A549 (cell line): ENCODE results near the gene GOLGA7B. TPM values are rescaled to one million over a fixed set of nuclear protein-coding genes. Genes with fewer than 3 reads are reported as not detected.

Experiments used
- ATAC-seq, 2 experiments: fragments of 200-7000 bp in 1 of 2; fragments of >200 bp in 1 of 2; cut with Nextera tagmentation in 1 of 2; cut with Tn5 transposase in 1 of 2; 3 replicates each; pipeline versions ENCODE4 v1.8.0 to v1.9.1; 2018 to 2020; ENCODE audit warnings: mild to moderate bottlenecking in 1 of 2, moderate library complexity in 1 of 2
- CTCF ChIA-PET: fragments of 300-600 bp; sonication (Branson Sonifier 250); formaldehyde crosslinking; extraction: SDS; loops from one replicate; lab custom pipeline; 2021; ENCODE audit warnings: antibody characterized with exemption, inconsistent platforms; lab: Yijun Ruan, JAX
- POLR2A ChIA-PET: fragments of 350-600 bp; formaldehyde crosslinking; extraction: SDS; loops from one replicate; lab custom pipeline; 2021; ENCODE audit warnings: antibody characterized with exemption, inconsistent platforms; lab: Yijun Ruan, JAX
- DNase-seq, 2 experiments: peaks; one replicate each; pipeline versions ENCODE4 v3.0.0 to v3.0.0-alpha.2; 2011 to 2016; ENCODE audit warnings: low read depth in 1 of 2, low spot score in 1 of 2
- FAIRE-seq: peaks from 2 replicates; lab custom pipeline; 2011; peaks lifted over from hg19 to GRCh38; lab: Jason Lieb, UNC
- H3K27ac ChIP-seq, 2 experiments: fragments of >200 bp; sonication (Bioruptor Twin); formaldehyde crosslinking; 3 replicates each; pipeline ENCODE4 v1.5.1; 2016 to 2017
- H3K4me1 ChIP-seq: fragments of >200 bp; sonication (Bioruptor Twin); formaldehyde crosslinking; 3 replicates; pipeline ENCODE4 v1.6.1; 2016
- H3K4me2 ChIP-seq: fragments of >200 bp; sonication (Bioruptor Twin); formaldehyde crosslinking; 3 replicates; pipeline ENCODE4 v1.6.1; 2016
- H3K4me3 ChIP-seq: fragments of >200 bp; sonication (Bioruptor Twin); formaldehyde crosslinking; 3 replicates; pipeline ENCODE4 v1.5.1; 2016
- H3K9me3 ChIP-seq: fragments of >200 bp; sonication (Bioruptor Twin); formaldehyde crosslinking; 3 replicates; pipeline ENCODE4 v1.6.1; 2016
- CHD2 ChIP-seq: fragments of 150-350 bp; IDR thresholded peaks from 2 replicates; pipeline ENCODE4 v1.6.1; 2014; ENCODE audit warnings: low read length; ENCODE audit not compliant: partially characterized antibody
- CTCF ChIP-seq: fragments of >200 bp; sonication (Bioruptor Twin); formaldehyde crosslinking; IDR thresholded peaks from 3 replicates; pipeline ENCODE4 v1.5.1; 2016
- ELK1 ChIP-seq: fragments of 150-350 bp; IDR thresholded peaks from 2 replicates; pipeline ENCODE4 v1.6.1; 2014; ENCODE audit warnings: low read depth, mild to moderate bottlenecking, low read length
- FOSL2 ChIP-seq, 2 experiments: fragments of 450-650 bp in 1 of 2; fragments of >200 bp in 1 of 2; sonication (Bioruptor Twin) in 1 of 2; formaldehyde crosslinking; IDR thresholded peaks; 2 replicates each; pipeline versions ENCODE4 v1.5.0 to v1.6.1; 2016 to 2020; ENCODE audit warnings: mild to moderate bottlenecking in 1 of 2, moderate library complexity in 1 of 2
- GATA3 ChIP-seq: IDR thresholded peaks from 2 replicates; pipeline ENCODE4 v1.6.1; 2012; ENCODE audit warnings: borderline replicate concordance
- HDAC2 ChIP-seq: fragments of 200-600 bp; sonication (generic); IDR thresholded peaks from 2 replicates; pipeline ENCODE4 v1.6.1; 2016
- HOXB13 ChIP-seq: fragments of 250-450 bp; sonication (Bioruptor Pico); IDR thresholded peaks from 2 replicates; pipeline ENCODE4 v1.5.0; 2020; ENCODE audit warnings: low read depth, mild to moderate bottlenecking, moderate library complexity
- HOXB5 ChIP-seq: fragments of 250-450 bp; sonication (Bioruptor Pico); IDR thresholded peaks from 2 replicates; pipeline ENCODE4 v1.5.0; 2020; ENCODE audit warnings: mild to moderate bottlenecking, moderate library complexity
- JUN ChIP-seq, 2 experiments: fragments of >200 bp; sonication (Bioruptor Twin); formaldehyde crosslinking; IDR thresholded peaks; 2 replicates in 1 of 2; 3 replicates in 1 of 2; pipeline ENCODE4 v1.6.1; 2016 to 2017
- MAZ ChIP-seq: fragments of 150-350 bp; IDR thresholded peaks from 2 replicates; pipeline ENCODE4 v1.6.1; 2014; ENCODE audit warnings: antibody characterized with exemption, low read depth, low read length, borderline replicate concordance
- NFE2L2 ChIP-seq: fragments of 150-350 bp; conservative IDR thresholded peaks from 2 replicates; pipeline ENCODE4 v1.6.1; 2014; ENCODE audit warnings: low read length
- NR3C1 ChIP-seq: fragments of >200 bp; sonication (Bioruptor Twin); formaldehyde crosslinking; IDR thresholded peaks from 3 replicates; pipeline ENCODE4 v1.6.1; 2017
- PHF8 ChIP-seq: fragments of 200-600 bp; sonication (generic); IDR thresholded peaks from 2 replicates; pipeline ENCODE4 v1.6.1; 2016; ENCODE audit warnings: low read depth, mild to moderate bottlenecking, antibody characterized with exemption, moderate library complexity, borderline replicate concordance
- POLR2A ChIP-seq: IDR thresholded peaks from 2 replicates; pipeline ENCODE4 v1.6.1; 2012; ENCODE audit warnings: mild to moderate bottlenecking, low read length
- POLR2AphosphoS2 ChIP-seq: conservative IDR thresholded peaks from 2 replicates; pipeline ENCODE4 v1.6.1; 2012; ENCODE audit warnings: low read length, improper control_type of control experiment, inconsistent platforms
- RAD21 ChIP-seq, 2 experiments: fragments of >200 bp in 1 of 2; sonication (Bioruptor Twin) in 1 of 2; formaldehyde crosslinking in 1 of 2; IDR thresholded peaks in 1 of 2; conservative IDR thresholded peaks in 1 of 2; 2 replicates in 1 of 2; 3 replicates in 1 of 2; pipeline ENCODE4 v1.6.1; 2012 to 2018; ENCODE audit warnings: inconsistent platforms in 1 of 2
- RARB ChIP-seq: fragments of 250-450 bp; sonication (Bioruptor Pico); IDR thresholded peaks from 2 replicates; pipeline ENCODE4 v1.8.0; 2021; ENCODE audit warnings: mild to moderate bottlenecking, moderate library complexity
- RFX5 ChIP-seq: fragments of 450-650 bp; IDR thresholded peaks from 2 replicates; pipeline ENCODE4 v1.7.1; 2014; ENCODE audit warnings: antibody characterized with exemption, mild to moderate bottlenecking, moderate library complexity
- RNF2 ChIP-seq: fragments of 200-600 bp; sonication (generic); IDR thresholded peaks from 2 replicates; pipeline ENCODE4 v1.6.1; 2016; ENCODE audit warnings: low read depth, mild to moderate bottlenecking, antibody characterized with exemption, moderate library complexity, borderline replicate concordance
- TFCP2L1 ChIP-seq: fragments of 250-450 bp; sonication (Bioruptor Pico); IDR thresholded peaks from 2 replicates; pipeline ENCODE4 v1.5.0; 2021; ENCODE audit warnings: mild to moderate bottlenecking
- ZFP36 ChIP-seq: fragments of 450-650 bp; IDR thresholded peaks from 2 replicates; pipeline ENCODE4 v1.6.1; 2014; ENCODE audit warnings: borderline replicate concordance; ENCODE audit not compliant: partially characterized antibody
- ZNF302 ChIP-seq: fragments of 250-450 bp; sonication (Bioruptor Pico); IDR thresholded peaks from 2 replicates; pipeline ENCODE4 v1.9.0; 2021; ENCODE audit warnings: inconsistent platforms, mild to moderate bottlenecking, moderate library complexity
- ZSCAN20 ChIP-seq: fragments of 250-450 bp; sonication (Bioruptor Pico); IDR thresholded peaks from 2 replicates; pipeline ENCODE4 v1.8.0; 2022; ENCODE audit warnings: mild to moderate bottlenecking, moderate library complexity
- WGBS: methylation state at CpG from one replicate; pipeline ENCODE4 v1.1.6; 2017; ENCODE audit errors: missing lambda C conversion rate; 5-methylcytosine and 5-hydroxymethylcytosine counted together
- polyA plus RNA-seq, 4 experiments: library from polyadenylated mRNA; depleted of rRNA in 3 of 4; stranded (reverse); fragments of >200 nt; fragmentation: RNase III in 1 of 4; extraction: RNeasy Plus Mini Kit Qiagen cat#74134 plus additional on column Dnase treatment in 1 of 4; gene quantifications; 2 replicates in 3 of 4; 3 replicates in 1 of 4; pipeline ENCODE4 v1.2.3, GENCODE V29; 2011 to 2017
- TF ChIP-seq, protein P1 (sequence below): fragments of >200 bp; sonication (Bioruptor Twin); formaldehyde crosslinking; IDR thresholded peaks from 2 replicates; pipeline ENCODE4 v1.6.1; 2016

GOLGA7B gene
- polyA plus RNA-seq, 2 of the 4 experiments (the other 2 are of a cell fraction): 0.62 to 1.5 TPM

- POLR2A ChIA-PET: interaction anchor here (1.2 to 2.0 kb wide), 2 partner anchors 10 to 28 kb away, joined by 3 to 6 read pairs; no protein-coding TSS in a partner anchor
- no peak overlapping the region for H3K4me3 ChIP-seq
- H3K4me1 ChIP-seq: peaks cover 12% of the 10 kb centered on the region
- H3K4me2 ChIP-seq: no peak overlapping the region
- CTCF ChIA-PET: interaction anchor here (0.7 to 21.3 kb wide), 13 partner anchors 11 to 170 kb away, joined by 3 to 649 read pairs (median 32); partner anchors contain the start of genes GOLGA7B, SFRP5 and ZFYVE27
- no peak overlapping the region for H3K27ac ChIP-seq
- FAIRE-seq (no peak), DNase-seq (no peak), ATAC-seq (no peak)
- TF ChIP-seq HOXB13 (CRISPR knock-in tag) (no peak), ZNF302 (CRISPR knock-in tag) (no peak), RFX5 (no peak), RNF2 (no peak), ZSCAN20 (CRISPR knock-in tag) (no peak), HOXB5 (CRISPR knock-in tag) (no peak), RAD21 (conservative IDR thresholded peaks at IDR 0.05 in 1 of 2, IDR thresholded peaks at IDR 0.05 in 1 of 2) (no peak), HDAC2 (no peak), GATA3 (no peak), POLR2A (no peak), ELK1 (no peak), RARB (no peak)
- TF ChIP-seq, protein P1, sequence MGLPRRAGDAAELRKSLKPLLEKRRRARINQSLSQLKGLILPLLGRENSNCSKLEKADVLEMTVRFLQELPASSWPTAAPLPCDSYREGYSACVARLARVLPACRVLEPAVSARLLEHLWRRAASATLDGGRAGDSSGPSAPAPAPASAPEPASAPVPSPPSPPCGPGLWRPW: no peak
- WGBS: 88% methylated on average over 8 of the region's 8 CpGs
- H3K9me3 ChIP-seq: no peaks in the 10 kb centered on the region
These were observed 21.3 kb downstream of the GOLGA7B start for GRCh38 chr10:97870990-97871389.

- TF ChIP-seq CTCF (no peak), POLR2AphosphoS2 (no peak), JUN (IDR thresholded peaks at IDR 0.05) (no peak), MAZ (no peak)
- FAIRE-seq (no peak), ATAC-seq (no peak), DNase-seq (no peak)
- ChIA-PET POLR2A (no interaction called here), CTCF (interaction anchor here (0.5 to 21.3 kb wide), 10 partner anchors 8 to 196 kb away, joined by 3 to 649 read pairs (median 3); no protein-coding TSS in a partner anchor)
- H3K4me2 ChIP-seq: no peak overlapping the region
- H3K4me1 ChIP-seq: peaks cover 12% of the 10 kb centered on the region
- no peaks in the 10 kb centered on the region for H3K9me3 ChIP-seq
- no peak overlapping the region for H3K4me3 ChIP-seq
- 86% methylated on average over 6 of the region's 6 CpGs for WGBS
- H3K27ac ChIP-seq: no peak overlapping the region
These were observed 23.9 kb downstream of the GOLGA7B start for GRCh38 chr10:97873569-97873968.

DNA sequence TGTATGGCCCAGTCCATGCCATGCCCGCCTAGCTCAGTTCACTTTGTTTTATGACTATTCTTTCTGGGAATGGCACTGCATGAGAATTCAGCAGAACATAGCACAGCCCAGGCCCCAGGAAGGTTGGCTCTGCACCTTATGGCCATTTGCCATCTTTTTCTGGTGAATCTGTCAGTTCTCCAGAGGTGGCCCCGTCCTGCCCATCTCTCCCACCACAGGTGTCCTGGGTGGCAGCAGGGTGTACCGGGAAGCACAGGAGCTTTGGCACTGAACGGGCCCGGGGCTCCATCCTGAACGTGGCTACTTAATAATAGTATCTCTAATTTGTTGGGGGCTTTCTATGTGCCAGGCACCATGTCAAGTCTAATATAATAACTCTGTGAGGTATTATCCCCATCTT is 24.7 kb downstream of the GOLGA7B start:
- no peak for TF ChIP-seq ZFP36
- FAIRE-seq (no peak), DNase-seq (no peak), ATAC-seq (no peak)
- ChIA-PET POLR2A (no interaction called here), CTCF (interaction anchor here (0.9 to 21.3 kb wide), 8 partner anchors 9 to 197 kb away, joined by 3 to 649 read pairs (median 3); no protein-coding TSS in a partner anchor)
- Histone ChIP-seq H3K27ac (no peak overlapping the region), H3K4me1 (peaks cover 4% of the 10 kb centered on the region; the same call in 1 of the 3 replicates), H3K4me3 (no peak overlapping the region), H3K4me2 (no peak overlapping the region), H3K9me3 (no peaks in the 10 kb centered on the region)
- WGBS: 51% methylated on average over 6 of the region's 6 CpGs

- ATAC-seq (no peak), FAIRE-seq (no peak), DNase-seq (no peak)
- CTCF ChIA-PET: interaction anchor here (0.9 to 21.3 kb wide), 3 partner anchors 9 to 116 kb away, joined by 4 to 649 read pairs (median 134); no protein-coding TSS in a partner anchor
- Histone ChIP-seq H3K4me1 (no peaks in the 10 kb centered on the region), H3K9me3 (no peaks in the 10 kb centered on the region), H3K27ac (no peak overlapping the region), H3K4me3 (no peak overlapping the region), H3K4me2 (no peak overlapping the region)
- POLR2A ChIA-PET: no interaction called here
- WGBS: 86% methylated on average over 6 of the region's 7 CpGs
- TF ChIP-seq TFCP2L1 (no peak), RAD21 (conservative IDR thresholded peaks at IDR 0.05 in 1 of 2, IDR thresholded peaks at IDR 0.05 in 1 of 2) (no peak), NR3C1 (no peak), FOSL2 (IDR thresholded peaks at IDR 0.05) (no peak), FOSL2 (CRISPR knock-in tag; IDR thresholded peaks at IDR 0.05) (no peak), CTCF (no peak), PHF8 (no peak), CHD2 (no peak), NFE2L2 (no peak)
These were observed 25.7 kb downstream of the GOLGA7B start for GRCh38 chr10:97875391-97875790.
